ENCODE results near the gene C22orf15.

- TF ChIP-seq CTCF (conservative IDR thresholded peaks at IDR 0.05) (no peak), ZFX (IDR thresholded peaks at IDR 0.05) (no peak)
Measured at GRCh38 chr22:23759566-23759965, 3.2 kb upstream of the C22orf15 start.

Measured in C4-2B (cell line).